Fibroblast of lung (primary cell): Measurements from ENCODE around the gene VAV2.

Experiments used
- CTCF ChIP-seq, 2 donors: IDR thresholded peaks in 1 of 2; conservative IDR thresholded peaks in 1 of 2; 1 replicate in 1 of 2; 2 replicates in 1 of 2; pipeline ENCODE4 v1.5.1; 2011 to 2012; ENCODE audit warnings: low read length in 2 of 2, control low read depth in 1 of 2, inconsistent platforms in 1 of 2, low read depth in 1 of 2, mild to moderate bottlenecking in 1 of 2
- EZH2 ChIP-seq: IDR thresholded peaks from 2 replicates; pipeline ENCODE4 v1.5.1; 2012; ENCODE audit warnings: low read length, control low read depth, mild to moderate bottlenecking; ENCODE audit errors: missing control alignments

DNA sequence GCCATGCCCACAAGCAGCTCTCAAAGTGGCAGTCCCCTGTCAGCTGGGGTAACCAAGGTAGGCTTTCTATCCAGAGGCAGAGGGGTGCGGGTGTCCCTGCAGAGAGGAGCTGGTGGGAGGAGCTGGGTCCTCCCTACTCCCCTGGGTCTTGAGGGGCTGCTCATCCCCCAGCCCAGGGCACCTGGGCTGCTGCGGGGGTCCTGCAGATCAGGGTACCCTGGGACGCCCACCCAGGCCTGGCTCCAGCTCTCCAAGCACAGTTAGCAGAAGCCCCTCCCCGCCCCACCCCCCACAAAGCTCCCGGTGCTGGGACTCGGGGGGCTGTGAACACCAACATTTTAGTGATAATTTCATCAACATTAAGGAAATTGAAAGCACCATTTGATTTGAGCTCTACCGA lies 29.8 kb downstream of the VAV2 start:
- TF ChIP-seq CTCF (conservative IDR thresholded peaks at IDR 0.05 in 1 of 2, IDR thresholded peaks at IDR 0.05 in 1 of 2; ENCODE audit: low read depth in 1 of 2, low read length in 2 of 2) (no peak), EZH2 (no peak)
